Retina (tissue), 1 donor: ENCODE measurements around the gene PARP8.
A peak's percentile ranks its signal among the peaks of the same experiment; 100 is the strongest.

ENCODE experiments used
- DNase-seq: peaks from one replicate; pipeline ENCODE4 v3.0.0-alpha.2; 2016

The PARP8 gene

DNA sequence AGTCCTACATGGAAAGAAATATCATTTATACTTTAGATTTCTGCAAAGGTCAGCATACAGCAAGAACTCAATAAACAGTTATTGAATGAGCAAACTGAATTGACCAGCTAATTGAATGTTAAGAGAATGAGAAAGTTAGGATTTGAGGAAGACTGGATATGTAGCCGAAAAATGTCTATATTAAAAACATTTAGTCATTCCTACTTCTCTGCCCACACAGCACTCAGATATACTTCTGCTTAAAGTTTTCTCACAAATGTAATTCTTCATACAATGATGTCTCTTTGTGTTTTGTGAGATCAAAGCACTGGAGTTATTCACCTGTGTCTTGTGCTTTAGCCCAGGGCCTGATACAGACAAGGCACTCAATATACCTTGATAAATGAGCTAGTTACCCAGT, 188.6 kb downstream of the PARP8 start:
- no peak for DNase-seq

DNA sequence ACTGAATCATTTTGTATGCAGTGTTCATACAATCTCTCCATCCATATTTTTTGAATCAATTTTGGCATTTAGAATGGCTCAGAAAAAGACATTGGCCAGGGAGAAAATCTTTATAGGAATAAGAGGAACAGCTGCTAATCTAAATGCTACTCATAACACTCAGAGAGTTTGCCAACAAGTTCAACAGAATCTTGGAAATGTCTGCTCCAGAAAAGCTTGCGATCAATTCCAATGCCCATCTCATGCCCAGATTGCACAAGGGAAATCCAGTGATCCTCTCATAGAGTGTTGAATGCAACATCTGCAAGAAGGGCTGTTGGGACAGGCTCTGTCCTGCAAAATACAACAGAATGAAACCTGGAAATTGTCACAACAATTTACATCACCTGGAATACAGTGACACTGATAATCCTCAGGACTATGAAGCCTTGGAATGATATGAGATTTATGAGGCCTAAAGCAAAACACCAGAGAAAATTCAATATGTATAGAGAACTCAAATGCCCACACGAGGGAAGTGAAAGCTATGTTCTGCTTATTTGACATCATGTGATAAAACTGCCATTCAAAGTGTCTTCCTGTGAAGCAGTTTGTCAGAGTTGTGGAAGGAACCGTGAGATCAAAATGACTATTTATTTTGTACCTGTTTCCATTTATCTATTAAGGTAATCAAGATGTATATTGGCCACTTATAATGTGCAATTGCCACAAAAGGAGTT, 190.1 kb downstream of the PARP8 start:
- DNase-seq = no peak

DNA sequence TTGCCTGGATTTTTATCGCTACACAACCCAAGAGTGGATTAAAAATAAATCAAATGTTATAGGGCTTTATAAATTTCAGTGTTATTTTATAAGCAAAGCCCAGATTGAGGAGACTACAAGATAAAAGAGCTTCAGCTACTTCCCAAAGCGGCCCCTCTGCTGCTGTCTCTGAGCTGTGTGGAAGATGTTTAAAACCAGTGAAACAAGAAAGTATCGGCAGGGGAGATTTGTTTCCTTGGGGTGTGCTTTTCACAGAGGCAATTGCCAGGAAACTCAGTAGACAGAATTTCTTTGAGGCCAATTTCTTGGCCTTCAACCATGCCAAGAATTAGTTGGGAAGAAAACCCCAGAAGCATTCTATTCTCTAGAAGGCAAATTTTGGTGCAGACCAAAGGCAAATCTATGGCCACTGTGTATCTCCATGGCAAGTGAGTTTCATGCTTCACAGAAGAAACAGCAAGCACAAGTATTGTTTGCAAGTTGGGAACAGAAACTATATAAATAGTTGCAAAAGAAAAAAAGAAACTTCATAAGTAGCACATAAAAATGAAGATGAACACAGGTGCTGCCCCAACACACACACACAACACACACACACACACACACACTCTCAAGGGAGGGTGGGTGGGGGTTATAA, 197.2 kb downstream of the PARP8 start:
- DNase-seq = no peak

DNA sequence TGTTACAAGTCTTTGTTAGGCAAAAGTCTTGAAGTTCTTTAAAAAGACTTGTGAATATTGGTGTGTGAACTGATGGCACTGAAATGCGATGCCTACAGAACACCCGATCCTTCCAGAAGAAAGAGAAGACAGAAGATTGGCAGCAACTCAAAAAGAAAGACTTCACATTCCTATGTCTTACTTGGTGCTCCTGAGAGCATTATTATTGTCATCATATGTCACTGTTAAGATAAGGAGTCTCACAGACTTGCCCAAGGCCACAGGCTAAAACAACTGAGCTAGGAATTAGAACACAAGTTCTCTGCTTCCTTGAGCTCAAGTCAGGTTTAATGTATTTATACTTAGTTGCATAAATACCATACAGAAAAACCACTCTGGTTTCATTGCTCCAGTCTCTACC, 198.0 kb downstream of the PARP8 start:
- DNase-seq = no peak

DNA sequence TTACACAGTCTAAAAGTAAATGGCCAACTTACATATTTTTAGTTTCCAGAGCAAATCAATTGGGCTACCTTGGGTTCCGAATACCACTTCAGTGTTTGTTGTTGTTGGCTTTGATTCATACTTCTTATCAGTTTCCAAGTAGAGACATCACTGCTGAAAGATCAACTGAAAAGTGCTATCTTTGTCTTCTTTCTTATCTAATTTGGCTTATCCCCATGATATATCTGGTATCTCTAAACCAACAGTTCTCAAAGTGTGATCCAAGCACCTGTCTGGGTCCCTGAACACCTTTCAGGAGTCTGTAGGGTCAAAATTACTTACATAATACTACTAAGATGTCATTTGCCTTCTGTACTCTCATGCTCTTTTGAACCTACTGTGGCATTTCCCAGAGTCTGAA, 200.0 kb downstream of the PARP8 start:
- DNase-seq = no peak

DNA sequence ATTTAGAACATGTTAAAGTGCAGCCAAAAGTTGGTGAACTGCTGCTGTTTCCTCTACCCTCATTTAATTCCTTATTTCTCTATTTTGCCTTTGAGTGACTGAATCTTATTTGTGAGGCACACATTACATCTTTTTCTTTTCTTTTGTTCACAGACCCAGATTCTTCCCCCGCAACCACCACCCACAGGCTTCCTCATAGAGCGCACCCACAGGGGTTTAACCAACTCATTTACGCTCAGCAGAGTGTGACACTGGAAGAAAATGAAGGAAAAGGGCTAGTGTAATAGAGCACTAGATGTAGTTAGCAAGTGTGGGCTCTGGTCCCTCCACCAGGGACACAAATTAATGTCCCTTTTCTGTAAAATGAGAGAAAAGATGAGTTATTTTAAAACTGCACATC, 200.7 kb downstream of the PARP8 start:
- DNase-seq = peak; percentile 4

DNA sequence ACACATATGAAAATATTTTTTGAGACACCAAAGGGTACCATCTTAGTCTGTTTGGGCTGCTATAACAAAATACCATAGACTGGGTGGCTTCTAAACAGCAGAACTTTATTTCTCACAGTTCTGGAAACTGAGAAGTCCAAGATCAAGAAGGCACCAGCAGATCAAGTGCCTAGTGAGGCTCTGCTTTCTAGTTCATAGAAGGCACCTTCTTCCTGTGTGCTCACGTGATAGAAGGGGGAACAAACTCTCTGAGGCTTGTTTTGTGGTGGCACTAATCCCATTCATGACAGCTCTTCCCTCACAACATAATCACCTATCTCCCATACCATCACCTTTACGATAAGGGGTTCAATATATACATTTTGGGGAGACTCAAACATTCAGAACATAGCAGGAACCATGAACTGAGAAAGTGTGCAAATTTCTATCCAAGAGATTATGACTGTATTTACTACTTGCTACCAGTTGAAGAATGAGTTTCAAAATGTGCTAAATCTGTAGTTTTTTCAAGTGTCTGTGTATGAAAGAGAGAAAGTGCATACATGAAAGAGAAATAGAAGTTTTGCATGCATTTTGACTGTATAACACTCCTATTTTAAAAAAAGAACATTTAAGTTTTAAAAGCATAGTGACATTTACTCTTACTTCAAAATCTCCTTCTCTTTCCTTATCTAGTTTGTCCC, 207.3 kb downstream of the PARP8 start:
- no peak for DNase-seq

DNA sequence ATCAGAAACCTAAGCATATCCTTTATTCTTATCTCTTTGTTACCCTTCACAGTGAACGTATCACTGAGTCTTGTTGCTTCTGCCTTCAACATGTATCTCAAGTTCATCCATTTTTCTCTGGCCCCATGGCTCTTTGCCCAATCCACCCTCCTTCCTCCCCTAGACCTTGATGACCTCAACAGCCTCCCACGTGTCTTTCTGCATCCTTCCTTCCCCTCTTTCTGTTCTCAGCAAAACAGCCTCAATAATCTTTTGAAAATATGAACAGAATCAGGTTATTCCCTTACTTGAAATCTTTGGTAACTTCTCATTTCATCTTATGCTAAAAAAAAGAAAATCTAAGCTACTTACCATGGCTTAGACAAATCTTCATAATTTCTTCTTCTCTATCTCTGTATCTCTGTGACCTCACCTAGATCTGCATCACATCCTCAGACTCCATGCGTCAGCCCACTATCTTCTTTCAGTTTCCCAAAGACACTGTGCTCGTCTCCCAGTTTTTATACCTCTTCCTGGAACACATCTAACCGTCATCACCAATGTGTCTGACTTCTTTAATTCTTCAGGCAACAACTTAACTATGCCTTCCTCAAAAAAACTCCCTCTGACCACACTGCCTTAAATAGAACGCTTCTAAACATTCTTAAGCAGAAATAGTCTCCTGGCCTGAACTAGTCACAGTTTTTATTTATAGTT, 208.0 kb downstream of the PARP8 start:
- no peak for DNase-seq

DNA sequence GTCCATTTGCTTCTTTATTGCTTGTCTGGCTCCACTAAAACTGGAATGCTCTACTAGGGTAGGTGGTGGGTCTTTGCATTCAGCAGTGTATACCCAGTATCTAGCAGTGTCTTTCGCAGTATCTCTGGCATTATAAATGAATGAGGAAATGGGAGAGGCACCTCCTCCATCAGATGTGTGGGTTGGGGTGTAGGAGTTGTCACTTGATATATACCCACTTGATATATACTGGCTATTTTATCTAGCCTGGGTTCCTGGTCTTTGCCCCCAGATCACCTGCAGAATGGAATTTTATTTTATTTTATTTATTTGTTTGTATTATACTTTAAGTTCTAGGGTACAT, 208.5 kb downstream of the PARP8 start:
- no peak for DNase-seq

DNA sequence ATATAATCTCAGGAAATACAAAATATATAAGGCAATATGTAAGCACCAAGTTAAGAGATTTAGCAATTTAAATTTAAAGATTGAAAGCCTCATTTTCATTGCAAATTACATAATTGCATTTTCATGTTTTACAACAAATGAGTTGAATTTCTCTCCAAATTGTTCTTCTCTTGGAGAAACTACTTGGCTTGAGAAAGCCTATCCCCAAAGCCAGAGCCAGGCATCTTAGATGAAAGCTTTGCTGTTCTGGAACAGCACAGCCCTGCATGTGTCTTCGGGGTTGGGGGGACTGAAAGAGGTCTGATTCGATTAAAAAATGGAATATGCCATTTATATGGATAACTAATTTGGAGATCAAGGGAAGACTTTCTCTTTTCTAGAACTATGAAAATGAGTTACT, 212.0 kb downstream of the PARP8 start:
- DNase-seq = no peak

DNA sequence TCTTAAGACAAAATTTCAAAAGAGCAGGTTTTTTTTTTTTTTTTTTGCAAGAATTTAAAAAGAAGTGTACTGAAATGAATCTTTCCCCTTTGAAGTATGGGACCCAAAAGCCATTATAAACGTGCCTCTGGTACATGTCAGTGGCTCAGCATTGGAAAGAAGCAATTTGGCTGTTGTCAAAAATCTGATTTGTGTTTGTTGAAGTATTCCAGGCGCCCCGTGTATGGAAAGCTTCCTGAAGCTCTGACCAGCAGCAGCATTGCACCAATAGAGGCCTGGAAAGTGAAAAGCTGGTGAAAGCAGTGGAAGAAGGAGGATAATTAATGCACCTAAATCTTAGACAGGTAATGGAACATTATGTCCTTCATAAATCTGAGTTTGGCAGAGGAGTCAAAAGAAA, 215.0 kb downstream of the PARP8 start:
- no peak for DNase-seq

DNA sequence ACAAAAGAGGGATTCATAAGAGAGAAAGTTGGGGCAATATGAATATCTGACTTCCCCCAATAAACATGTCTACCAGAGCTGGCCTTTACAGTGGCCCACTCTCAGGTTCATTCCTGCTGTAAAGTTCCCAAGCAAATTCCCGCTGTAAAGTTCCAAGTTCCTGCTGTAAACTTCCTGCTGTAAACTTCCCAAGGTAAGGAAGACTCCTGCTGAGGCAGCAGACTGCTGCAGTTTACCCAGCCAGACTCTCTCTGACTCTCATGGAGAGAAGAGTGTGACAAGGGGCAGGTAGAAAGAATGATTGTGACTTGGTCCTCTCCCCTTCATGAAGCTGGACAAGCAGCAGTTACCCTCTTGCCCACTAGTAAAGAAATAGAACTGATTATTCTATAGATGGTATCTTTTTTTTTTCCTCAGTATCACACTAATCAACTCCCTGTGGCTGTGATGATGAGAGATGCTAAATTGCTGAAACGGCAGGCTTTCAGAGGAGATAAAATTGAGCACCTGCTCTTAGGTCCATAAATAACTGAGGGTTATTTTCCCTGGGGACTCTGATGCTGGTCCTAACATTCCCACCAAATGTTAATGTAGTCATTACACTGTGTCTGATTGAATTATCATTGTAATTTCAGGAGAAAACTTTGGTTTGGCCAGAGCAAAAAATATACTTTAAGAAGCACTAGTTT, 220.4 kb downstream of the PARP8 start:
- no peak for DNase-seq

DNA sequence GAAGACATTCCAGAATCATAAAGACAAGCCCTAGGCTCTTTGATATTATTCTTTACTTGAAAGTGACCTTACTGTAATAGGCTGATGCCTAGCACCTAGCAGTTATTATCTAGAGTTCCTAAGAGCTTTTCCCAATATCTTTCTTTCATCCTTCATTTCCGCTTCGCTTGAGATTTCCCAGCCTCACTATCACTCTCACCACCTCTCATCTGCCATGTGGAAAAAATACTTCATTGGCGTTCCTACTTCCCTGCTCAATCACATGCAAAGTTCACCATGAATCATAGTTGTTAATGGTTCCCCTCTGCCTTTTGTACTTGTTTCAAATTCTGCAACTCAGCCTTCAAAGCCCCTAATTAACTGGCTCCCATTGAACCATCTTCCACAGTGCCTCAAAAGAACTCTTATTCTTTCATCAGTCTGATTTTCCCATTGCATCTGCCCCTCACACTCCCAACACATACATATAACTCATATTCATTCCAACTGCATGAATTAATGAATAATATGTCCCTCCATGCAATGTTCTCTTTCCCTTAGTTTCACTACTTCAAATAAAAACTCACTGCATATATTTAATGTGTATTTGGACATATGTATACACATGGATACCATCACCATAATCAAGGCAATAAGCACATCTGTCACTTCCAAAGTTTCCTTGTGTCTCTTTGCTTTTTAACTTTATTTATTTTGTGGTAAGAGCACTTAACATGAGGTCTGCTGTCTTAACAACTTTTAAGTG, 221.6 kb downstream of the PARP8 start:
- no peak for DNase-seq

DNA sequence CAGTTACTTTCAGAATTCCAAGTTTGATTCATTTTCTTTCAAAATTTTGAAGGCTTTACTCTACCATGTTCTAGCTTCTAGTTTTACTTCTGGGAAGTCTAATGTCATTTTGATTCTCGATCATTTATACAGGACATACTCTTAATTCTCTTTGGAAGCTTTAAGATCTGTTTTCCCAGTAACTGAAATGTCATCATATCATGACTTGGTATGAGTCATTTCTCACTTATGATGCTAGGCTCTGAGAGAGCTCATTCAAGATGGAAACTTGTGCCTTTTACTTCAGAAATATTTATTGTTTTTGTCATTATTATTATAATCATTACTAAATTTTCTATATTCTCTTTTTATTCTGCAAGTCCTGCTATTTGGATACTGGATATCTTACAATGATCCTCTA, 222.3 kb downstream of the PARP8 start:
- no peak for DNase-seq

DNA sequence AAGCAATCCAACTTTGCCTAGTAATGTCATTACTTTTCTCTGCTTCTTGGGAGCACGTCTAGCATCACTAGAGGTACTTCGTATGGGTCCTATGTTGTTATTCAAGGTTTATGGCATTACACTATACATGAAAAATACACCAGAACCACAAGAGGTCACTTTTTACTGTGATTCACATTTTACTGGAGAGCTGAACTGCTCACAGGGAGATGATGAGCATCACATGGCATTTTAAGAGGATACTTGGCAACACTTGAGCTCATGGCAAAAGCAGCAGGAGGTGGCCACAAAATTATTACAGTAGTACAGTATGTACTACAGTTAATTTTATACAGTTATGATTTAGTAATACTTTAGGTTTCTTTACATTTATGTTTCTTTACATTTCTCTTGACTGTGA, 223.4 kb downstream of the PARP8 start:
- DNase-seq = no peak
